GM06990 (cell line): ENCODE measurements around the gene CMTM8.

Source experiments
- DNase-seq: peaks from one replicate; pipeline ENCODE4 v3.0.0-alpha.2; 2011; ENCODE audit not compliant: insufficient read length; ENCODE audit errors: extremely low read depth
- H3K27me3 ChIP-seq: replicated peaks from 2 replicates; pipeline ENCODE4 v1.6.0; 2011; ENCODE audit warnings: low read length; ENCODE audit not compliant: control insufficient read depth, insufficient read depth
- H3K36me3 ChIP-seq: 2 replicates; pipeline ENCODE4 v1.5.1; 2011; ENCODE audit warnings: low read length; ENCODE audit not compliant: control insufficient read depth, insufficient read depth
- H3K4me3 ChIP-seq: replicated peaks from 2 replicates; pipeline ENCODE4 v1.5.1; 2011; ENCODE audit warnings: low read depth, mild to moderate bottlenecking, control low read depth, low read length
- CTCF ChIP-seq: IDR thresholded peaks from 2 replicates; pipeline ENCODE4 v1.5.1; 2011; ENCODE audit warnings: low read length, control low read depth, mild to moderate bottlenecking, inconsistent platforms; ENCODE audit not compliant: insufficient read depth, poor library complexity, severe bottlenecking

Gene CMTM8

GRCh38 chr3:32229565-32229964 lies 8.9 kb upstream of the CMTM8 start:
- no peak for DNase-seq
- Histone ChIP-seq H3K27me3 (no peaks in the 10 kb centered on the region), H3K36me3 (no peaks in the 10 kb centered on the region), H3K4me3 (no peak overlapping the region)
- TF ChIP-seq CTCF, result no peak

- H3K27me3 ChIP-seq, result peaks cover 2% of the 10 kb centered on the region
- no peak for TF ChIP-seq CTCF
- H3K36me3 ChIP-seq, result no peaks in the 10 kb centered on the region
- DNase-seq, result no peak
- H3K4me3 ChIP-seq, result no peak overlapping the region
These were observed 2.1 kb upstream of the CMTM8 start for GRCh38 chr3:32236377-32236776.

GRCh38 chr3:32237670-32238452 lies 619 bp upstream of the CMTM8 start:
- Histone ChIP-seq H3K36me3 (no peaks in the 10 kb centered on the region), H3K27me3 (peaks cover 2% of the 10 kb centered on the region), H3K4me3 (0 out of 2 replicates have a peak overlapping the region, but pooled peaks have one; percentile 22)
- TF ChIP-seq CTCF, result no peak
- peak; percentile 2 for DNase-seq

GRCh38 chr3:32239307-32240158 lies 1.1 kb downstream of the CMTM8 start:
- Histone ChIP-seq H3K36me3 (no peaks in the 10 kb centered on the region), H3K4me3 (peak overlapping the region; percentile 41), H3K27me3 (peaks cover 2% of the 10 kb centered on the region)
- no peak for TF ChIP-seq CTCF
- no peak for DNase-seq

- TF ChIP-seq CTCF, result peak; percentile 48
- Histone ChIP-seq H3K36me3 (no peaks in the 10 kb centered on the region), H3K27me3 (peaks cover 2% of the 10 kb centered on the region), H3K4me3 (no peak overlapping the region)
- DNase-seq, result no peak
These were observed 1.7 kb downstream of the CMTM8 start for GRCh38 chr3:32240159-32240545.
